Liver (tissue), 9 donors: ENCODE measurements around the gene KCNMA1. TPM values are rescaled to one million over a fixed set of nuclear protein-coding genes. Genes with fewer than 3 reads are reported as not detected.

Experiments used
- DNase-seq: peaks from one replicate; pipeline ENCODE4 v3.0.0-alpha.2; 2017; ENCODE audit warnings: low spot score
- H3K27ac ChIP-seq, 2 donors: one replicate each; pipeline ENCODE4 v1.7.0; 2013; ENCODE audit warnings: inconsistent platforms in 2 of 2, low read length in 2 of 2, control low read depth in 1 of 2, low read depth in 1 of 2, mild to moderate bottlenecking in 1 of 2
- H3K27me3 ChIP-seq, 4 donors: one replicate each; pipeline versions ENCODE4 v1.6.1 to v1.7.0; 2013; ENCODE audit warnings: low read length in 3 of 4, inconsistent platforms in 1 of 4, mild to moderate bottlenecking in 1 of 4, moderate library complexity in 1 of 4; ENCODE audit not compliant: control insufficient read depth in 4 of 4, insufficient read depth in 4 of 4
- H3K36me3 ChIP-seq, 4 donors: one replicate each; pipeline versions ENCODE4 v1.6.1 to v1.7.0; 2013; ENCODE audit warnings: low read length in 3 of 4, mild to moderate bottlenecking in 3 of 4, low read depth in 1 of 4, moderate library complexity in 1 of 4; ENCODE audit not compliant: control insufficient read depth in 4 of 4, insufficient read depth in 3 of 4
- H3K4me1 ChIP-seq, 4 donors: one replicate each; pipeline versions ENCODE4 v1.6.1 to v1.7.0; 2013; ENCODE audit warnings: low read length in 3 of 4, mild to moderate bottlenecking in 3 of 4, moderate library complexity in 1 of 4; ENCODE audit not compliant: control insufficient read depth in 4 of 4, insufficient read depth in 4 of 4
- H3K4me3 ChIP-seq, 3 donors: one replicate each; pipeline versions ENCODE4 v1.6.1 to v1.7.0; 2013; ENCODE audit warnings: low read length in 3 of 3, control low read depth in 1 of 3, low read depth in 1 of 3, mild to moderate bottlenecking in 1 of 3
- H3K9ac ChIP-seq, 2 donors: one replicate each; pipeline ENCODE4 v1.7.0; 2013; ENCODE audit warnings: low read length in 2 of 2, mild to moderate bottlenecking in 2 of 2, moderate library complexity in 2 of 2, control low read depth in 1 of 2, low read depth in 1 of 2
- H3K9me3 ChIP-seq, 4 donors: one replicate each; pipeline versions ENCODE4 v1.6.1 to v1.7.0; 2013; ENCODE audit warnings: low read length in 3 of 4; ENCODE audit not compliant: control insufficient read depth in 4 of 4
- CTCF ChIP-seq: fragments of 150-350 bp; IDR thresholded peaks from 2 replicates; pipeline ENCODE4 v1.5.1; 2017; ENCODE audit warnings: improper control_type of control experiment, low read depth, low read length; ENCODE audit not compliant: missing input control
- FOXA1 ChIP-seq: IDR thresholded peaks from 2 replicates; pipeline ENCODE4 v1.6.1; 2016; ENCODE audit warnings: antibody characterized with exemption
- FOXA2 ChIP-seq: IDR thresholded peaks from 2 replicates; pipeline ENCODE4 v1.6.1; 2016; ENCODE audit warnings: antibody characterized with exemption
- HNF4A ChIP-seq, 2 donors: conservative IDR thresholded peaks; 2 replicates each; pipeline ENCODE4 v1.6.1; 2016; ENCODE audit warnings: antibody characterized with exemption in 2 of 2, mild to moderate bottlenecking in 2 of 2
- HNF4G ChIP-seq: IDR thresholded peaks from 2 replicates; pipeline ENCODE4 v1.6.1; 2016; ENCODE audit warnings: antibody characterized with exemption
- JUND ChIP-seq, 2 donors: IDR thresholded peaks; 2 replicates each; pipeline ENCODE4 v1.6.1; 2016; ENCODE audit warnings: antibody characterized with exemption in 2 of 2
- MAX ChIP-seq: IDR thresholded peaks from 2 replicates; pipeline ENCODE4 v1.6.1; 2016; ENCODE audit warnings: antibody characterized with exemption
- NR2F2 ChIP-seq: IDR thresholded peaks from 2 replicates; pipeline ENCODE4 v1.6.1; 2016; ENCODE audit warnings: antibody characterized with exemption
- RAD21 ChIP-seq, 2 donors: IDR thresholded peaks; 2 replicates each; pipeline ENCODE4 v1.6.1; 2016; ENCODE audit warnings: antibody characterized with exemption in 2 of 2, mild to moderate bottlenecking in 2 of 2
- REST ChIP-seq: IDR thresholded peaks from 2 replicates; pipeline ENCODE4 v1.6.1; 2016; ENCODE audit warnings: antibody characterized with exemption, mild to moderate bottlenecking
- RXRA ChIP-seq, 2 donors: IDR thresholded peaks; 2 replicates each; pipeline ENCODE4 v1.6.1; 2017 to 2018; ENCODE audit warnings: antibody characterized with exemption in 2 of 2, mild to moderate bottlenecking in 1 of 2
- SP1 ChIP-seq: IDR thresholded peaks from 2 replicates; pipeline ENCODE4 v1.6.1; 2018; ENCODE audit warnings: antibody characterized with exemption, mild to moderate bottlenecking
- TAF1 ChIP-seq: conservative IDR thresholded peaks from 2 replicates; pipeline ENCODE4 v1.6.1; 2016; ENCODE audit warnings: antibody characterized with exemption, mild to moderate bottlenecking
- ZBTB33 ChIP-seq: IDR thresholded peaks from 2 replicates; pipeline ENCODE4 v1.6.1; 2016; ENCODE audit warnings: antibody characterized with exemption
- WGBS: extraction: QIAGEN DNeasy Blood & Tissue Kit; methylation state at CpG from one replicate; pipeline ENCODE4 v1.1.7; 2013; 5-methylcytosine and 5-hydroxymethylcytosine counted together
- polyA plus RNA-seq, 2 donors: library from polyadenylated mRNA; stranded (reverse) in 1 of 2; unstranded in 1 of 2; fragments of 200-250 nt in 1 of 2; fragments of >200 nt in 1 of 2; fragmentation: Nextera tagmentation in 1 of 2; extraction: Ambion mirVana in 1 of 2; gene quantifications; one replicate each; pipeline versions ENCODE4 v1.2.1 to v1.2.3, GENCODE V29; 2013 to 2015
- total RNA-seq, 2 donors: library from RNA; depleted of rRNA; stranded (reverse); fragments of >200 nt; gene quantifications; one replicate each; pipeline ENCODE4 v1.2.3, GENCODE V29; 2014
- TF ChIP-seq, protein P1 (sequence below): IDR thresholded peaks from 2 replicates; pipeline ENCODE4 v1.6.1; 2016; ENCODE audit warnings: antibody characterized with exemption
- donor health status: healthy.
- donor health status: healthy.
- donor health status: healthy.
- donor health status: healthy.
- donor health status: healthy.

KCNMA1 gene
- total and polyA plus RNA-seq, 4 donors, result 2.5 to 9.7 (median 4.7) TPM

GRCh38 chr10:77501846-77502261, 135.8 kb downstream of the KCNMA1 start:
- Histone ChIP-seq H3K36me3 (no peaks in the 10 kb centered on the region), H3K27me3 (no peaks in the 10 kb centered on the region), H3K9me3 (no peaks in the 10 kb centered on the region), H3K4me3 (no peak overlapping the region), H3K27ac (no peak overlapping the region), H3K4me1 (peaks cover 1 to 27% (median 17%) of the 10 kb centered on the region in 4 donors), H3K9ac (no peak overlapping the region)
- WGBS, result 80% methylated on average over 4 of the region's 4 CpGs
- TF ChIP-seq SP1, result no peak
- DNase-seq, result no peak

DNA sequence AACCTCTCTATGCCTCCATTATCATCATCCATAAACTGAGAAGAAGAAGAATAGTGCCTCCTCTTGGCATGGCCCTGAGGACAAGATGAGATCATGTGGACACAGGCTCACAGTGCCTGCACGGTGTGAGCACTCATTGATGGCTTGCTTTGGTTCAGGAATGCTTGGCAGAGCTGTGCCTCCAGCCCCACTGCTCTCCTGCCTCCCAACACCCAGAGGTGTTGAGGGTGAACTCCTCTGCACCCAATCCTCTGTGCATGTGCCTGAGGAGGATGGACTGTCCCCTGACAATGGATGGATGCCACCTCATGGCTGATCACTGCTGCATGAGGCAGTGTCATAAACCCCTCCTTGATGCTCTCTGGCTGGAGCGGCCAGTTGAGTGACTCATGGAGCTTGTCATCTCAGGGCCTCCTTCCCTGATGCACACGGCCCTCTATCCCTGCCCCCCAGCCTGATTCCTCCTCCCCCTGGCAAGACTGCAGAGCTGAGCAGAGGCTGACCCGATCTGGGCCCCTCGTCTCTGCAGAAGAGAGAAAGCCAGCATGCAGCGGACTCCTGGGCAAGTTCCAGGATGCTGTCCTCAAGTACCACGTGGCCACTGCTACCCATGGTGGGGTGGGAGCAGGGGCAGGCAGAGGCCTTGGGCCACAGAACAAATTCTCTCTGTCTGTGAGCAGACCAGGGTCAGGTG, 136.3 kb downstream of the KCNMA1 start:
- no peak for TF ChIP-seq JUND (IDR thresholded peaks at IDR 0.05)
- TF ChIP-seq MAX, result no peak
- TF ChIP-seq HNF4G, result no peak
- TF ChIP-seq, protein P1, sequence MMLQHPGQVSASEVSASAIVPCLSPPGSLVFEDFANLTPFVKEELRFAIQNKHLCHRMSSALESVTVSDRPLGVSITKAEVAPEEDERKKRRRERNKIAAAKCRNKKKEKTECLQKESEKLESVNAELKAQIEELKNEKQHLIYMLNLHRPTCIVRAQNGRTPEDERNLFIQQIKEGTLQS, result no peak
- no peak for TF ChIP-seq HNF4A (conservative IDR thresholded peaks at IDR 0.05)
- TF ChIP-seq FOXA1, result no peak
- no peak for TF ChIP-seq CTCF
- no peak for TF ChIP-seq SP1
- no peak for TF ChIP-seq RXRA (IDR thresholded peaks at IDR 0.05)
- TF ChIP-seq ZBTB33, result no peak
- no peak for TF ChIP-seq NR2F2
- no peak for TF ChIP-seq RAD21 (IDR thresholded peaks at IDR 0.05)
- TF ChIP-seq FOXA2, result no peak
- H3K4me1 ChIP-seq, result peaks cover 1 to 30% (median 18%) of the 10 kb centered on the region in 4 donors
- H3K9ac ChIP-seq, result no peak overlapping the region
- no peak overlapping the region for H3K27ac ChIP-seq
- DNase-seq, result no peak
- no peaks in the 10 kb centered on the region for H3K27me3 ChIP-seq
- H3K36me3 ChIP-seq, result no peaks in the 10 kb centered on the region
- no peaks in the 10 kb centered on the region for H3K9me3 ChIP-seq
- 79% methylated on average over 7 of the region's 7 CpGs for WGBS
- no peak overlapping the region for H3K4me3 ChIP-seq

DNA sequence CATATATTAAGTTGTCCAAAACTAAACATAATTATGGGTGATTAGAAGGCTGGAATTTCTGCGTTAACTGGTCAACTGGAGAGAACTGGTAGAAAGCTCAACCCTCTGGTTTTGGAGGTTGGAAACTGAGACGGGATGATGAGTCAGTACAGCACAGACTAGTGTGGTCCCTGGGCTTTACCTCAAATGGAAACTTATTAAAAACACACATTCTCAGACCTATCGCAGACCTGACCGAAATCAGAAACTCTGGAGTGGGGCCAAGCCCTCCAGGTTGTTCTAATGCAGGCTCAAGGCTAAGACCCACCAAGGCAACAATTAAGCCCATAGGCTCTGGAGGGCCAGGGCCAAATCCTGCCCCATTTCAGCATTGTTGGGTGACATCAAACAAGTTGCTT, 136.9 kb downstream of the KCNMA1 start:
- Histone ChIP-seq H3K27me3 (no peaks in the 10 kb centered on the region), H3K9me3 (no peaks in the 10 kb centered on the region), H3K4me1 (peaks cover 1 to 30% (median 18%) of the 10 kb centered on the region in 4 donors), H3K9ac (no peak overlapping the region), H3K27ac (no peak overlapping the region), H3K4me3 (no peak overlapping the region), H3K36me3 (no peaks in the 10 kb centered on the region)
- TF ChIP-seq REST (no peak), NR2F2 (no peak), FOXA2 (no peak), TAF1 (no peak)
- DNase-seq, result no peak
- 94% methylated on average over 4 of the region's 4 CpGs for WGBS
